ENCODE results near the gene PGAP6.

- TF ChIP-seq, protein P1, sequence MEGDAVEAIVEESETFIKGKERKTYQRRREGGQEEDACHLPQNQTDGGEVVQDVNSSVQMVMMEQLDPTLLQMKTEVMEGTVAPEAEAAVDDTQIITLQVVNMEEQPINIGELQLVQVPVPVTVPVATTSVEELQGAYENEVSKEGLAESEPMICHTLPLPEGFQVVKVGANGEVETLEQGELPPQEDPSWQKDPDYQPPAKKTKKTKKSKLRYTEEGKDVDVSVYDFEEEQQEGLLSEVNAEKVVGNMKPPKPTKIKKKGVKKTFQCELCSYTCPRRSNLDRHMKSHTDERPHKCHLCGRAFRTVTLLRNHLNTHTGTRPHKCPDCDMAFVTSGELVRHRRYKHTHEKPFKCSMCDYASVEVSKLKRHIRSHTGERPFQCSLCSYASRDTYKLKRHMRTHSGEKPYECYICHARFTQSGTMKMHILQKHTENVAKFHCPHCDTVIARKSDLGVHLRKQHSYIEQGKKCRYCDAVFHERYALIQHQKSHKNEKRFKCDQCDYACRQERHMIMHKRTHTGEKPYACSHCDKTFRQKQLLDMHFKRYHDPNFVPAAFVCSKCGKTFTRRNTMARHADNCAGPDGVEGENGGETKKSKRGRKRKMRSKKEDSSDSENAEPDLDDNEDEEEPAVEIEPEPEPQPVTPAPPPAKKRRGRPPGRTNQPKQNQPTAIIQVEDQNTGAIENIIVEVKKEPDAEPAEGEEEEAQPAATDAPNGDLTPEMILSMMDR (IDR thresholded peaks at IDR 0.05; ENCODE audit: insufficient read depth, low read depth, low read length), result no peak
- no peak for TF ChIP-seq EZH2 (IDR thresholded peaks at IDR 0.05; ENCODE audit: insufficient read depth, low read length)
These were observed 60.2 kb downstream of the PGAP6 start for GRCh38 chr16:321532-321931.

Measured in astrocyte (in vitro differentiated cells and primary cell).